Choroid plexus epithelial cell (primary cell): Measurements from ENCODE around the gene TOR4A.

ENCODE experiments used
- DNase-seq: peaks from one replicate; pipeline ENCODE4 v3.0.0-alpha.2; 2010; ENCODE audit warnings: low read depth
- H3K4me3 ChIP-seq: 2 replicates; pipeline ENCODE4 v1.5.1; 2011; ENCODE audit warnings: low read depth, mild to moderate bottlenecking, control low read depth, low read length, moderate library complexity
- TF ChIP-seq, protein P1 (sequence below): conservative IDR thresholded peaks from 2 replicates; pipeline ENCODE4 v1.5.1; 2011; ENCODE audit warnings: low read depth, mild to moderate bottlenecking, control low read depth, inconsistent platforms, low read length, moderate library complexity

The TOR4A gene

DNA sequence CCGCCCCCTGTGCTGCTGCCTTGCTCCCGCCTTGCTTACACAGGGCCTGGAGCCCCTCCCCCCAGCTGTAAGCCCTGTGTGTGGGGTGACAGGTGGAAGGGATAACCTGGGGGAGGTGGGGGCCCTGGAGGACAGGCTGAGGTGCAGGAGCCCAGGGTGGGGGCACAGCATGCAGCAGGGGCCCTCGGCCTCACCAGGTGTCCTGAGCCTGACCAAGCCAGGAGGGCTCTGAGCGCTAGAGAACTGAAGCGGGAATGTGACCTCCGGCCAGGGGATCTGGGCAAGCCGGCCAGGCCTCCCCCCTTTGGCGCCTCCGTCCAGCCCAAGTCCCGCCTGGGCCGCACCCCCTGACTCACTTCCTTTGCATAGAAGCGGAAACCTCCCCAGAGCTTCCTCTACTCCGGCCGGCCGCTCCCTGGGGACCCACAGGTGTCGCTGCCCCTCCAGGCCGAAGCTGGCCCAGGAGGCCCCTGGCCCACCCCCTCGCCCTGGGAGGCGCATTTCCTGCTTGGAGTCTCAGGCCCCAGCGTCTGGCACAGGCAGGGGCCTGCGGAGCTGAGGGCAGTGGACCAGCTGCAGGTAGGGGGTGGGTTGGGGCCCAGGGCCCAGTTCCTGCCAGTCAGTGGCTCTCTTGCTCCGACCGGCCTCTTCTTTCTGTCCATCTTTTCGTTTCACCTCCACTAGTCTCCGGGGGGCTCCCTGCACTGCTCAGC, at the start of gene TOR4A:
Gene TOR4A, plus strand, starts transcription at position 398 of the 713 bp plus-strand sequence. CDS start 964 bp downstream, outside the sequence.
- TF ChIP-seq, protein P1, sequence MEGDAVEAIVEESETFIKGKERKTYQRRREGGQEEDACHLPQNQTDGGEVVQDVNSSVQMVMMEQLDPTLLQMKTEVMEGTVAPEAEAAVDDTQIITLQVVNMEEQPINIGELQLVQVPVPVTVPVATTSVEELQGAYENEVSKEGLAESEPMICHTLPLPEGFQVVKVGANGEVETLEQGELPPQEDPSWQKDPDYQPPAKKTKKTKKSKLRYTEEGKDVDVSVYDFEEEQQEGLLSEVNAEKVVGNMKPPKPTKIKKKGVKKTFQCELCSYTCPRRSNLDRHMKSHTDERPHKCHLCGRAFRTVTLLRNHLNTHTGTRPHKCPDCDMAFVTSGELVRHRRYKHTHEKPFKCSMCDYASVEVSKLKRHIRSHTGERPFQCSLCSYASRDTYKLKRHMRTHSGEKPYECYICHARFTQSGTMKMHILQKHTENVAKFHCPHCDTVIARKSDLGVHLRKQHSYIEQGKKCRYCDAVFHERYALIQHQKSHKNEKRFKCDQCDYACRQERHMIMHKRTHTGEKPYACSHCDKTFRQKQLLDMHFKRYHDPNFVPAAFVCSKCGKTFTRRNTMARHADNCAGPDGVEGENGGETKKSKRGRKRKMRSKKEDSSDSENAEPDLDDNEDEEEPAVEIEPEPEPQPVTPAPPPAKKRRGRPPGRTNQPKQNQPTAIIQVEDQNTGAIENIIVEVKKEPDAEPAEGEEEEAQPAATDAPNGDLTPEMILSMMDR: peak; percentile 15
- peak within 1 kb of the TSS; percentile 67 for H3K4me3 ChIP-seq
- peak; percentile 78 for DNase-seq

DNA sequence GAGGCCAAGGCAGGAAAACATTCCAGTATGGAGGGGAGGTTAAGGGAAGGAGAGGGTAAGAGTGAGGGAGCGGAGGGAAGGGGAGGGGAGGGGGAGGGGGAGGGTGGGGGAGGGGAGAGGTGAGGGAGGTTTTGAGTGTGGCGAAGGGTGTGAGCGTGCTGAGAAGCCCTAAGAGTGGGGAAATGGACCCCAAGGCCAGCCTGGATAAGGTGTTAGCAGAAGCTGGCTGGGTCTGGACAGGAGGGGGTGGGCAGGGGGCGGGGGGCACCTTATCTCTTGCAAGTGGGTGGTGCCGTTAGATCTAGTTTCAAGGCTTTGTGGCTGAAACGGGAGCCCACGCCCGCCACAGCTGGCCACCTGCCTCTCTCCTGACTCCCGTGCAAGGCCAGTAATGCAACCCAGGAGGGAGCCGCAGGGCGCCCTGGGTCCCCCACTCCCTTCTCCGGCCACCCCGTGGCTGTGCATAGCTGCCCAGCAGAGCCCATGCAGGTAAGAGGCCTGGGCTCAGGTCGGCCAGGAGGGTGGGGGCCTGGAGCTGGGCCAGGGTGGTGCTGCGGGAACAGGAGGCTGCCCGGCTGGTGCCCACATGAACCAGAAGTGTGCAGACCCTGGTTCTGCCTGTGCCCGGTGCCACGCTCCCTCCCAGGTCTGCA, 49.5 kb upstream of the TOR4A start:
- TF ChIP-seq, protein P1: no peak
- no peak for DNase-seq
- no peak overlapping the region for H3K4me3 ChIP-seq

DNA sequence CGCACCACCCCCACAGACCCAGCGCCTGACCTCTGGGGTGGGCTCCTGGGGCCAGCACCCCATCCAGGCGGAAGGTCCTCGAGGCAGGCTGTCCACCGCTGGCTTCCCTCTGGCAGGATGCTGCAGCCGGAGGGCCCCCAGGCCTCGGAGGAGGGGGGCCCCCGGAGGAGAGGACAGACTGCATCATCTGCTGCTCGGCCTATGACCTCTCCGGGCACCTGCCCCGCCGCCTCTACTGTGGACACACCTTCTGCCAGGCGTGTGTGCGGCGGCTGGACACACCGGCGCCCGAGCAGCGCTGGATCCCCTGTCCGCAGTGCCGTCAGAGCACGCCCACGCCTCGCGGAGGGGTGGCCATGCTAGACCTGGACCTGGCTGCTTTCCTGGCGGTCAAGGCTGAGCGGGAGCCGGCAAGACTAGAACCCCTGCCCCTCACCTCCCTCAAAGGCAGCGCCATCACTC, 49.0 kb upstream of the TOR4A start:
- no peak for DNase-seq
- no peak overlapping the region for H3K4me3 ChIP-seq
- TF ChIP-seq, protein P1: no peak

DNA sequence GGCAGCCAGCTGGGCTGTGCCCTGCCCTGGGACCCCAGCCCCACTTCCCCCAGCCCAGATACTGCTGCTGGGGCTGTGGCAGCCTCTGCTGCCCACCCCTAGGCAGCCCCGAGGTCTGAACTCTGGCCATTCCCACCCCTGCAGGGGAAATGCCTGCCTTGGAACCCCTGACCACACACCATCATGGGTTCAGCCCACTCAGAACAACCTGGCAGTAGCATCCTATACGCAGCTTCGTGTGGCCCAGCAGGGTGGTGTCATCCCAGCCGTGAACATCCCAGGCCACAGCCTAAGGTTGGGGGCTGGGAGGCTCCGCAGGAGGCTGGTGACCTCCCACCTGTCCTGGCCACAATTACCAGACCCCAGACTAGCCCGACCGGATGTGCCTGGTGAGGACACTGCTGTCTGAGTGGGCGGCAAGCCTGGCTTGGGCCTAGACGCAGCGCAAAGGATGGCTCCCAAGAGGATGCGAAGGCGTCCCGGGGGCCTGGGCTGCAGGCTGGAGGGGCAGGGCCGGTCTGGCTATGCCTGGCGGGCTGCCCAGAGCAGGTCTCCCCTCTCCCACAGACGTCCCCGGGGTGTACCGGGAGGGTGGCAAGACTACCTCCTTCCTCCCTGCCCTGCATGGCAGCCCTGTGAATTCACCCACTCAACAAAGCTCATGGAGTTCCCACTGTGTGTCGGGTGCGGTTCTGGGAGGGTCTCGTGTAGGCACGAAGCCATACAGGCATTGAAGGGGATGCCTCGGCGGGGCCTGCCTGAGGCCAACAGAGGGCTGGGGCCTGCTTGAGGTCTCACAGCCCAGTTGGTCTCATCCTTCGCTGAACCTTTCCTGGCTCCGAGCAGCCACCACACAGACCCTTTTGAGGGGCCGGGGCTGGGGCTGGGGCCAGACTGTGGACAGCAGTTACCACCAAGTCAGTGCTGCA, 48.3 kb upstream of the TOR4A start:
- H3K4me3 ChIP-seq: no peak overlapping the region
- no peak for DNase-seq
- TF ChIP-seq, protein P1: no peak

DNA sequence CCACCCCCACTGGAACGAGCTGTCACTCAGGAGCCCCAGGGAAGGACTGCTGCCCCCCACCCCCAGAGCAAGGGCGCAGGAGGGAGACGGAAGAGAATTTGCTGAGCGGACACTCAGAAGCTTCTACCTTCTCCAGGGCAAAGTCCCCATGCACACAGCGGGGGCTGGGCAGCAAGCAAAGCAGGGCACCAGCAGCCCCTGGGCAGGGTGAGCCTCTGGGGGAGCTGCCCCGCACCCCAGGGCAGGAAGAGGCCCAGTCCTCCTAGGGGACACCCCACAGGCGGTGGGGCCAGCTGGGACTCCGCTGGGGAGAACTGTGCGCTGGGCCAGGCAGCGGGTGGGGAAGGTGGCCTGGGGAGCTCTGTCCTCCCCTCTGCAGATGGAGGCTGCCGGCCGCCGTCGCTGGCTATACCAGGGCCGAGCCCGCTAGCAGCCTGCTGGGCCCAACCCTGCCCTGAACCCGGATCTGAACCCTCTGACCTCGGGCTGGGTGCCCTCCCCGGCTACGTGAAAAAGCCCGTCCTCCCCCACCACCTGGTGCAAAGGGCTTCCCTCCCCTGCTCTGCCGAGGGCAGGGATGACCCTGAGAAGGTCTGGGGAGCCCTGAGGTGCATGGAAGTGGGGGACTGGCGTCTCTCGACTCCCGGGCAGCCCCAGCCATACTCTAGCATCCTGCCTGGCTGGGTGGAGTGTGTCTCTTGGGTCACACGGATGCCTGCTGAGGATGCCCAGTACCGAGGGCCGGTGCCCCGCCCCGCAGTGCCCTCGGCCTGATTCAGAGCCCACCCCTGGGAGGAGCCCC, 47.4 kb upstream of the TOR4A start:
- no peak for DNase-seq
- TF ChIP-seq, protein P1: no peak
- no peak overlapping the region for H3K4me3 ChIP-seq

DNA sequence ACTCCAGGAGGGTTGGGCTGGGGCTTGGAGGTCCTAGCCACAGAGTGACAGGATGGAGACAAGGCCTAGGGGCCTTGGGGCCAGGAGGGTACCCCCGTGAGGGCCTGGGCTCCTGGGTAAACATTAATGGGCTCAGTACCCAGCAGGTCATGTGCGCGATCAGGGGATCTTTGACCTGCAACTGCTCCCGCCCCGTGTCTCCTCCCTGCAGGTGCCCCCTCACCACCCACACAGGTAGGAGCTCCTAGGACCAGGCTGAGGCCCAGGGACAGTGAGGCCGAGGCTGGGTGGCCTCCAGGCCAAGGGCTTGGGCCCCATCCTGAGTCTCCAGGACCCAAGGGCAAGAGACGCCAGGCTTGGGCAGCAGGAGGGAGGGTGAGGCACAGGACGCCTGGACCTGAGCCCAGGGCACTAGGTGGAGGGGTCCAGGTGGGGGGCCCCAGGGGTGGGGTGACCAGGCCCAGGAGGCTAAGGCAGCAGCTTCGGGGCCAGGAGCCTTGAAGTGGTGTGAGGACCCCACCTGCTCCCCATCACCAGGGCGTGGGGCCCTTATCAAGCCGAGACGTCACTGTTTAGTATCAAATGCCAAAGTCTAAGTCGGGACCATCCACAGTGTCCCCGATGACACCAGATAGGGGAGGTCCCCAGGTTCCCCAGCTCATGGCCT, 46.7 kb upstream of the TOR4A start, which contains the start of gene SLC34A3:
Gene SLC34A3, plus strand, starts transcription at position 197 of the 667 bp plus-strand sequence. CDS start 802 bp downstream, outside the sequence.
- TF ChIP-seq, protein P1: no peak
- no peak within 1 kb of the TSS for H3K4me3 ChIP-seq
- DNase-seq: no peak
